Activated T-cell treated with anti-CD3 and anti-CD28 coated beads, Interleukin-2, amount 50 U/mL, for 4 hours (primary cell): ENCODE data around the gene KREMEN2. TPM values are rescaled to one million over a fixed set of nuclear protein-coding genes. Genes with fewer than 3 reads are reported as not detected.
A peak's percentile ranks its signal among the peaks of the same experiment; 100 is the strongest.

Experiments used
- ATAC-seq, 2 donors: fragments of 200-7000 bp; cut with Tn5 transposase; one replicate each; pipeline ENCODE4 v1.10.0; 2021
- DNase-seq: peaks from one replicate; pipeline ENCODE4 v3.0.0-alpha.2; 2020
- H3K27me3 Mint-ChIP-seq: one replicate; pipeline ENCODE4 v1.8.0; 2021; ENCODE audit warnings: low read depth, mixed read lengths
- H3K36me3 Mint-ChIP-seq: one replicate; pipeline ENCODE4 v1.8.0; 2022; ENCODE audit warnings: mixed read lengths; ENCODE audit not compliant: insufficient read depth
- H3K4me1 Mint-ChIP-seq: one replicate; pipeline ENCODE4 v1.8.0; 2021; ENCODE audit warnings: low read depth, mixed read lengths
- H3K4me3 Mint-ChIP-seq: one replicate; pipeline ENCODE4 v1.8.0; 2021; ENCODE audit warnings: mild to moderate bottlenecking, moderate library complexity, mixed read lengths
- H3K9me3 Mint-ChIP-seq: one replicate; pipeline ENCODE4 v1.8.0; 2021; ENCODE audit warnings: mixed read lengths
- total RNA-seq, 3 donors: library from RNA; stranded (reverse); gene quantifications; one replicate each; pipeline ENCODE4 v1.2.1, GENCODE V29; 2021

The KREMEN2 gene
- total RNA-seq, 3 donors from 2014 or later = 0.11 TPM; not detected in 1

- Mint-ChIP-seq H3K4me3 (no peak overlapping the region), H3K4me1 (peaks cover 25% of the 10 kb centered on the region), H3K9me3 (no peaks in the 10 kb centered on the region), H3K36me3 (no peaks in the 10 kb centered on the region), H3K27me3 (peaks cover 35% of the 10 kb centered on the region)
- DNase-seq (no peak), ATAC-seq (no peak)
These were observed 2.1 kb downstream of the KREMEN2 start for GRCh38 chr16:2966043-2966807.

GRCh38 chr16:2966808-2967191 is 2.7 kb downstream of the KREMEN2 start:
- ATAC-seq (no peak), DNase-seq (no peak)
- Mint-ChIP-seq H3K27me3 (peaks cover 33% of the 10 kb centered on the region), H3K9me3 (no peaks in the 10 kb centered on the region), H3K36me3 (no peaks in the 10 kb centered on the region), H3K4me1 (peaks cover 22% of the 10 kb centered on the region), H3K4me3 (no peak overlapping the region)

DNA sequence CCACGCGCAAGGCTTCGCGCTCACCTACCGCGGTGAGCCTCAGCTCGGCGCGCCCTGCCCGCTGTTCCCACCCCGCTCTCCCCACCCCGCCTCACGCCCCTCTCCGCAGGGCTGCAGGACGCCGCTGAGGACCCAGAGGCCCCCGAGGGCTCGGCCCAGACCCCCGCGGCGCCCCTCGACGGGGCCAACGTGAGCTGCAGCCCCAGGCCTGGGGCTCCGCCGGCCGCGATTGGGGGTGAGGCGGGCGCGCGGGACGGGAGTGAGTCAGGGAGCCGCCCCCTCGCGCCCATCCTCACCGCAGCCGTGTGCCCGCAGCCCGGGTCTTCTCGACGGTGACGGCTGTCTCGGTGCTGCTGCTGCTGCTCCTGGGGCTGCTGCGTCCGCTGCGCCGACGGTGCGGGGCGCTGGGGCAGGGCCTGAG is 3.1 kb downstream of the KREMEN2 start:
- no peaks in the 10 kb centered on the region for H3K36me3 Mint-ChIP-seq
- DNase-seq = no peak

DNA sequence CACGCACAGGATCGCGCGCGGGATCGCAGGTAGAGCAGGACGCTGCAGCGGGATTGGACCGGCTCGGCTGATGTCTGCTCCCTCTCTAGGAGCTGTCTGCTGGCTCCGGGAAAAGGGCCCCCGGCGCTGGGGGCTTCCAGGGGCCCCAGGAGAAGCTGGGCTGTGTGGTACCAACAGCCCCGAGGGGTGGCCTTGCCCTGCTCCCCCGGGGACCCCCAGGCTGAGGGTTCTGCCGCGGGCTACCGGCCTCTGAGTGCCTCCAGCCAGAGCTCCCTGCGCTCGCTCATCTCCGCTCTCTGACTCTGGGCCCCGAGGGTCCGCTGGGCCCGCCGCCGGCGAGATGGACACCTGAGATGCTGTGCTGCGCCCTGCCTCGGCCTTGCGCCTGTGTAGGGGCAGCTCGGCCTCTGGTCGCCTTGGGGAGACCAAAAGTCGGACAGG is 3.7 kb downstream of the KREMEN2 start:
- DNase-seq (no peak), ATAC-seq (no peak)
- no peaks in the 10 kb centered on the region for H3K9me3 Mint-ChIP-seq
- H3K4me1 Mint-ChIP-seq = peaks cover 23% of the 10 kb centered on the region
- H3K36me3 Mint-ChIP-seq = no peaks in the 10 kb centered on the region
- H3K27me3 Mint-ChIP-seq = peaks cover 29% of the 10 kb centered on the region
- peak overlapping the region; percentile 35 for H3K4me3 Mint-ChIP-seq

More for the DNA sequence above, 3.1 kb downstream of the KREMEN2 start:
- peaks cover 23% of the 10 kb centered on the region for H3K4me1 Mint-ChIP-seq
- peaks cover 29% of the 10 kb centered on the region for H3K27me3 Mint-ChIP-seq
- H3K4me3 Mint-ChIP-seq = no peak overlapping the region
- ATAC-seq = no peak
- no peaks in the 10 kb centered on the region for H3K9me3 Mint-ChIP-seq

DNA sequence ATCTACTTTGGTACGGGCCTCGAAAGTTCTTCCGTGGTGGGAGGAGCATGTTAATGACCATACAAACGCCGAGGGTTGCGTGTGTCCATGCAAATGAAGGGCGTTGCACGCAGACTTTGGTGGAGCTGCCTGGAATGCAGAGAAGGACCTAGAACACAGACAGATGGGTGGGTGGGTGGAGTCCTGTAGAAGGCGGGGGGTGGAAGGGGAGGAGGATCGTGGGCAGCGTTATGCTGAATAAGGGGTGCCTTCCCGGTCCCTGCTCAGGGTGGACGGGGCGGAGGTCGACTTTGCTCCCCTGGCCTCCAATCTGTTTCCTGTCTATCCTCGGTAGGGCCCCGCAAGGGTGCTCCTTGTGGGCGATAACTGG is 4.3 kb downstream of the KREMEN2 start:
- H3K4me1 Mint-ChIP-seq = peaks cover 21% of the 10 kb centered on the region
- no peaks in the 10 kb centered on the region for H3K9me3 Mint-ChIP-seq
- H3K27me3 Mint-ChIP-seq = peaks cover 29% of the 10 kb centered on the region
- H3K4me3 Mint-ChIP-seq = peak overlapping the region; percentile 67
- DNase-seq (no peak), ATAC-seq (no peak)
- H3K36me3 Mint-ChIP-seq = no peaks in the 10 kb centered on the region

GRCh38 chr16:2968738-2969544 is 4.9 kb downstream of the KREMEN2 start, which contains the start of gene PAQR4:
TSS of gene PAQR4 (plus strand) at chr16:2969348. CDS start at chr16:2969675, 327 bp downstream.
- H3K9me3 Mint-ChIP-seq = no peaks in the 10 kb centered on the region
- no peaks in the 10 kb centered on the region for H3K36me3 Mint-ChIP-seq
- peak within 1 kb of the TSS; percentile 73 for H3K4me3 Mint-ChIP-seq
- peaks cover 19% of the 10 kb centered on the region for H3K4me1 Mint-ChIP-seq
- peaks cover 29% of the 10 kb centered on the region for H3K27me3 Mint-ChIP-seq
- peak; percentile 76 to 78 for ATAC-seq
- DNase-seq = peak; percentile 67

GRCh38 chr16:2969545-2970521 is 5.8 kb downstream of the KREMEN2 start:
- peak; percentile 60 for DNase-seq
- Mint-ChIP-seq H3K4me1 (peaks cover 16% of the 10 kb centered on the region), H3K9me3 (no peaks in the 10 kb centered on the region), H3K27me3 (peaks cover 26% of the 10 kb centered on the region), H3K36me3 (no peaks in the 10 kb centered on the region), H3K4me3 (peak overlapping the region; percentile 73)
- peak; percentile 68 to 69 for ATAC-seq

- no peaks in the 10 kb centered on the region for H3K36me3 Mint-ChIP-seq
- DNase-seq (no peak), ATAC-seq (no peak)
- H3K9me3 Mint-ChIP-seq = no peaks in the 10 kb centered on the region
- H3K4me3 Mint-ChIP-seq = peak overlapping the region; percentile 73
- H3K4me1 Mint-ChIP-seq = peaks cover 12% of the 10 kb centered on the region
- H3K27me3 Mint-ChIP-seq = peaks cover 21% of the 10 kb centered on the region
These were observed 6.5 kb downstream of the KREMEN2 start for GRCh38 chr16:2970563-2970962.

- H3K27me3 Mint-ChIP-seq = peaks cover 14% of the 10 kb centered on the region
These were observed 7.3 kb downstream of the KREMEN2 start for GRCh38 chr16:2971134-2971984.

DNA sequence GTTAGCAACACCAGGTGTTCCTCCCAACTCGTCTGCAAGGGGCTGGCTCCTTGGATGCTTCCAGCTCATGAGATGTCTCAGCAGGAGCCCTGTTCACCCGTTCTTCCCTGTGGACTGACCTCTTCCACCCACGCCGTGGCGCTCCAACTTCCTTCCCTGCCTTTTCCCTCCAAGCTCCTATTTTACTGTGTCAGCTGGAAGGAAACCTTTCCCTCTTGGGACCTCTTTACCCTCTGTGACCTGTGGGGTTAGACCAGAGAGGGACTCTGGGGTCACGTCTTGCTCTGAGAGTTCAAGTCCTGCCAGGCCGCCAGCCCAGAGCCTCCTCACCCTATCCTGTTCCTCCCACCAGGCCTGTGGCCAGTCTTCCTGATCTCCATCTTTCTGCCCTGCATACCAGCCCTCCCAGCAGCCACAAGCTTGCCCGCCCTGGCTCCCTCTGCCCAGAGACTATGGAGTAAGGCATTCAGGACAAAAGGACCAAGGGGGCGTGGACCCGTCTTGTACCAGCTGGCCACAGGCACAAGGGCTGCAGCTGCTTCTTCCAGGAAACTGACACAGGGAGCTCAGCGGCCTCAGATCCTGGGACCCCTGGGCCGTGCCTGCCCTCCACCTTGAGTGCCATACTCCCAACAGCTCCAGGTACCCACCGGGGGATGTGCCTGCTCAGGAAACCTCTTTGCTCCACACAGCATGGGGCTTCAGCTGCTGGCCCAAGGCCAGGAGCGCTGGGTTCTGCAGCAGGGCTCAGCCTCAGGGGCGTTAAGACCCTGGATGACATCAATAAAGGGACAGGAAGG is 8.1 kb downstream of the KREMEN2 start:
- H3K27me3 Mint-ChIP-seq = peaks cover 14% of the 10 kb centered on the region
- DNase-seq (no peak), ATAC-seq (no peak)
- H3K36me3 Mint-ChIP-seq = no peaks in the 10 kb centered on the region
- H3K4me1 Mint-ChIP-seq = peaks cover 11% of the 10 kb centered on the region
- peak overlapping the region; percentile 15 for H3K4me3 Mint-ChIP-seq
- no peaks in the 10 kb centered on the region for H3K9me3 Mint-ChIP-seq

More at GRCh38 chr16:2971134-2971984, 7.3 kb downstream of the KREMEN2 start:
- no peaks in the 10 kb centered on the region for H3K36me3 Mint-ChIP-seq
- peaks cover 11% of the 10 kb centered on the region for H3K4me1 Mint-ChIP-seq
- DNase-seq (no peak), ATAC-seq (no peak)
- H3K4me3 Mint-ChIP-seq = peak overlapping the region; percentile 73
- no peaks in the 10 kb centered on the region for H3K9me3 Mint-ChIP-seq

- Mint-ChIP-seq H3K4me3 (no peak overlapping the region), H3K4me1 (peaks cover 8% of the 10 kb centered on the region), H3K36me3 (no peaks in the 10 kb centered on the region), H3K9me3 (no peaks in the 10 kb centered on the region), H3K27me3 (peaks cover 11% of the 10 kb centered on the region)
- ATAC-seq (no peak), DNase-seq (no peak)
These were observed 9.0 kb downstream of the KREMEN2 start for GRCh38 chr16:2973093-2973492.

DNA sequence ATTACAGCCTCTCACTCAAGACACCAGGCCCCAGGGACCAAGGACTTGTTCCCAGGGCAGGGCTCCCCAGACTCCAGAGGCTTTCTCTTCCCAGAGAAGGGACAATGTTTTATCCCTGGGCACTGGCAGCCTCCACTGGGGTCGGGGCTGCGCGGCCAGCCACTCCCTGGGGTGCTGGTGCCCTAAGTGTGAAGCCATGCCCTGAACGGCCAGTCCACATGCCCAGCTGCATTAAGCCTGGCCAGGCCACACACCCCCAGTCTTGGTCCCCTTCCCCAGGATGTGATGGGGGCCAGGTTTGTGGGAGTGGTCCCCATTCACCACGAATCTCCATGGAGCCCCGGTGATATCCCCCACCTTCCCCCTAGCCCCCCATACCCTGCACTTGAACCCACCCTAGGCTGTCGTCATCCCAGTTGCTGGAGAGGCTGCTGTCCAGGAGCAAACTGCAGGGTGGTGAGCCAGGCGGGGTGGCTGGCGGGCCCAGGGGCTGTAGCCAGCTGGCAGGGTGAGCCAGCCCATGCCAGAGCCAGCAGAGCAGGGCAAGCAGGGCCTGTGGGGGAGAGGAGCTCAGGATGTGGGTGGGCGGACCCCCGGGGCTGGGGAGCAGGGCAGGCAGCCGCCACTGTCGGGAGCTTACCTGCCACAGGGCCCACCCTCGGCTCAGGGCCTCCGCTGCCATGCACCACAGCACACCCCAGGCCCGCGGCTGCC is 9.7 kb downstream of the KREMEN2 start:
- no peak for ATAC-seq
- H3K9me3 Mint-ChIP-seq = no peaks in the 10 kb centered on the region
- DNase-seq = no peak
- no peaks in the 10 kb centered on the region for H3K36me3 Mint-ChIP-seq
- peaks cover 2% of the 10 kb centered on the region for H3K4me1 Mint-ChIP-seq
- H3K27me3 Mint-ChIP-seq = peaks cover 4% of the 10 kb centered on the region
- H3K4me3 Mint-ChIP-seq = no peak overlapping the region
